Activated CD8-positive, alpha-beta memory T cell treated with anti-CD3 and anti-CD28 coated beads for 48 hours (primary cell): ENCODE results near the gene TMCC1.

ENCODE experiments used
- DNase-seq, 3 experiments: peaks; one replicate each; pipeline ENCODE4 v3.0.0-alpha.2; 2020; ENCODE audit warnings: low read depth in 2 of 3, low spot score in 2 of 3

Gene TMCC1

GRCh38 chr3:129626744-129627349, 266.7 kb downstream of the TMCC1 start:
- peak; percentile 49 to 66 (median 62) for DNase-seq

DNA sequence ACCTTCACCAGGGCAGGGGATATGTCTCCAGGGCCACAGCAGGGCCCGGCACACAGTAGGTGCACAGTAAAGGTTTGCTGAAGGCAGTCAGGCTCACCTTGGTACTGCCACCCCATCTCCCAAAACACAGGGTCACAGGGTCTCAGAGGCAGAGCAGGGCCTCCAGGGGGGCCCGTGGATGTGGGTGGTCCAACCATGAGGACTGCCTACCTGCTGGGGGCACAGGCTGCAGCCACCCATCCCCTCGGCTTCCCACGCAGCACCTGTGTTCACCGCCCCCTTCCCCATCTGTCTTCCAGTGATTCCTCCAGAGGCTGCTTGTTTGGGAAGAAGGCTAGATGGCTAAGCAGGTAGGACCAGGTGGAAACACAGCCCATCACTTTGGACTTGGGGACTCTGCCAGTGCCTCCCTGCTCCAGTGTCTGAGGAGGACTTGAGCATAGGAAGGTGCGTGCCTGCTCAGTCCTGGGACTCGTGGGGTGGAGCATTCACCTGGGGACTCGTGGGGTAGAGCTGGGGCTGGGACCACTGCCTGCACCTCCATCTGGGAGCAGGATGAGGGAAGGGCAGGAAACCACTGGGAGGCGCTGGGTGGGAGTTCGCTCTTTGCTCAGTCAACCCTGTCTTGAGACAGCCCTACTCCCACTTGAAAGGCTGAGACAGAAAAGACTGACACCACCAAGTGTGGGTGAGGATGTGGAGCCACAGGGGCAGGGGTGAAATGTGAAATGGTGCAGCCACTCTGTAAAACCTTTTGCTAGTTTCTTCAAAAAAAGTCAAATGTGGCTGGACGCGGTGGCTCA, 268.2 kb downstream of the TMCC1 start:
- no peak for DNase-seq

DNA sequence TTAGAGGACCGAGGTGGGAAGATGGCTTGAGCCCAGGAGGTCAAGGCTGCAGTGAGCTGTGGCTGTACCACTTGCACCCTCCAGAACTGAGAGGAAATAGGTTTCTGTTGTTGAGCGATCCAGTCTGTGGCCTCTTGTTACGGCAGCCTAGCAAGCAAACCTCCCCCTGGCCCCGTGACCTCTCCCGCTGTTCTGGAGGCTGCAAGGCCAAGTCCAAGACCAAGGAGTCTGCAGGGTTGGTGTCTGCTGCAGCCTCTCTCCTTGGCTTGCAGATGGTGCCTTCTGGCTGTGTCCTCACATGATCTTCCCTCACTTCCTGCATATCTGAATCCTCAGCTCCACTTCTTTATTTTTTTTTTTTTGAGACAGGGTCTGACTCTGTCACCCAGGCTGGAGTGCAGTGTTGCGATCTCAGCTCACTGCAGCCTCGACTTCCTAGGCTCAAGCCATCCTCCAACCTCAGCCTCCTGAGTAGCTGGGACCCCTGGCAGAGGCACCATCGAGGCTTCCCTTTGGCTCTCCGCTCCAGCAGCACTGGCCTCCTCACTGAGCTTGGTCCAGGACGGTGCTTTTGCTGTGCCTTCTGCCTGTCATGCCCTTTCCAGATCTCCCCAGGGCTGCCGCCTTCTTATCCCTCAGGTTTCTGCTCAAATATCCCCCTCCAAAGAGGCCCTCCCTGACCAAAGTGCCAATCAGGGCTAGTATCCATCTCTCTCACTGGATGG, 269.0 kb downstream of the TMCC1 start:
- no peak for DNase-seq

DNA sequence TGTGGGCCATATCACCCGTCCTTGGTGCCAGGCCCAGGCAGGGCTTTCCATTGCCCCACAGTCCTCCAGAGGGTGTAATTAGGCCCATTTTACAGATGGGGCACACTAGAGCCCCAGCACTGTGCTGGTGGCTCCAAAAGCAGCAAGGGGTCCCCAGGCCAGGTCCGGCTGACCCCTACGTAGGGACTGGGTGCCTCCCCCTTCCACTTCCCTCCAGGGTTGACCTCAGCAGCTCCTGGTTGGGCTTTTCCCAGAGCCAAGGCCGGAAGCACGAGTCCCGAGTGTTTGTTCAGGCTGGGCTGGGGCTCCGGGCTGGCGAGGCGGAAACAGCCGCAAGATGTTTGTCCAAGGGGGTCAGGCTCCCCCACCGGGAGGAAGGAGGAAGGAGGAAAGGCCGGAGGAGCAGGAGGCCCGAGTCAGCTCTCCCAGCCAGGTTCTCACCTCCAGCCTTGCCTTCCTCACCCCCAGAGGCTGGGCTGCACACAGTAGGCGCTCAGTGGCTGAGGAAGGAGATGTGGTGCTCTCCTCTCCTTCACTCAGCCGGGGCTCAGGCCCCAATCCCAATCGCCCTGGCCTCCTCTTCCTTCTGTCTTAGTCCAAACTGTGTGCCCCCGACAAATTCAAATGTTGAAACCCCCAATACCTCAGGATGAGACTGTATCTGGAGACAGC, 269.9 kb downstream of the TMCC1 start:
- DNase-seq = no peak

DNA sequence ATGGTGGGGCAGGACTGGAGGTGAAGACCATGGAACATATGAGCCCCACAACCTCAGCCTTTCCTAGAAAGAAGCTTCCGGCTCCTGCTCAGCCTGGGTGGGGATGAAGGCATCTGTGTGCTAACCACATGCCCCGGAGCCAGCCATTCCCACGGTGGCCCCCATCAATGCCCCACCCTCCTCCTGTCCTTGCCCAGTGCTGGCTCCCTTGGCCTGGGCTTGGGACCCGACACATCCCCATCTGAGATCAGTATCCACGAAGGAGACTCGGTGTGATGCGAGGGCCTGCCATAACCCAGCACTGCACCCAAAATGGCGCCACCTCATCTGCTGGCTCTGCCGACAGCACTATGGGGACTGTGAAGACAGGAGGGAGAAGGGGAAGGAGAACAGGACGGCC, 270.6 kb downstream of the TMCC1 start:
- no peak for DNase-seq

DNA sequence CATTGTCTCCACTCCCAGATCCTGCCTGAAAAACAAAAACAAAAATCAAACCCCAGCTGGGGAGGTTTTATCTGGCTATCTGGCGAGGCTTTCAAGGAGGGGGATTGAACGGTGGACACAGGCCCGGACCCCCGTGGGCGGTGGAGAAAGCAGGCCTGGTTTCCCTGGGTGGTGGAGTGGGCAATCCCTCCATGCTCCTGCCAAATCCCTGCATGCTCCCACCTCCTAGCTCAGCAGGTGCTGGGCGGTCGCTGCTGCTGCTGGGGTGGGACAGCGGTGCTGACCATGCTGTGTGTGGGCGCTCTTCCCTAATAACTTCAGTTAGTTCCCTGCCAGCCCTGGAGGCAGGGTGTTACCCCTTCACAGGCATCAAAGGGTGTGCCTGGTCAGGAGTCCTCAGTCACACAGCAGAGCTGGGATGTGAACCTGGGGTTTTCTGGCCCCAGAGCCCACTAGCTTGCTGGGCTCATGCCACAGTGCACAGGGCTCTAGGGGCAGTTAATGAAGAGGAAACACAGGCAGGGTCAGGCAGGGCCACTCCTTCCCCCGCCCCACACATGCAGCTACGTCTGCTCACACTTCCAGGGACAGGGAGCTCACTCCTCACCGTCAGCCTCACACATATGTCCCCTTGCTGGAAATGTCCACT, 271.2 kb downstream of the TMCC1 start:
- no peak for DNase-seq

- DNase-seq = no peak
These were observed 271.8 kb downstream of the TMCC1 start for GRCh38 chr3:129621626-129622225.

- no peak for DNase-seq
These were observed 272.5 kb downstream of the TMCC1 start for GRCh38 chr3:129620828-129621559.

GRCh38 chr3:129619726-129620162, 273.8 kb downstream of the TMCC1 start:
- no peak for DNase-seq

DNA sequence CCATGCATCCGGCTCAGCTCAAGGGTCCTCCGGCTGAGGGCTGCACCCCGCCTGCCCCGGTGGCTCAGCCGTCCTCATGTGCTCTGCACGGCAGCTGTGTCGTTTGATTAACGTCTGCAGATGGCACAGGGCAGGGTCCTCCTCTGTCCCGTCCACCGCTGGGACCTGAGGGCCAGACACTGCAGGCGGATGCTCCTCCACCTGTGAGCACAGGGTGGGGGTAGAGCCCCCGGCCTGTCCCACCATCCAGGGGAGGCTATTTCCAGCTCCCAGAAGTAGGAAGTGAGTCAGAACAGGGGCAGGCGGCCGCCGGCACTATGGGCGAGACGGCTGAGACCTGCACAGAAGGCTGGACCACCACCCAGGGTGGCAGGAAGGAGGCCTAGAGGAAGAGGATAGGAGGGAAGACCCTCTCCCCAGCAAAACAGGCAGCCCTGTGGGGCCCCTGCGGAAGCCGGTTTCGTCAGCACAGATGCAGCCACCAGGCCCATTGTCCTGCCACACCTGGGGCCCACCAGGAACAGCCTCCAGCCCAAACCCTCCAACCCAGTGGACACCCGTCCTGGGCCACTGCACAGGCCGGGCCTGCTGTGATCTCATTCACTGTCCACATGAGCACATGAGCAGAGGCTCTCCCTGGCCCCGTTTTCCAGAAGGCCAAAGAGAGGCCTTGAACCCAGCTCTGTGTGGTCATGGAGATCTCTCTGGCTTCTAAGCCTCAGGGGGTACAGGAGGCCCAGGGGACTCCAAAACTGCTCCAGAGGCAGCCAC, 274.4 kb downstream of the TMCC1 start:
- DNase-seq = no peak

- DNase-seq = no peak
These were observed 275.2 kb downstream of the TMCC1 start for GRCh38 chr3:129618186-129618820.

DNA sequence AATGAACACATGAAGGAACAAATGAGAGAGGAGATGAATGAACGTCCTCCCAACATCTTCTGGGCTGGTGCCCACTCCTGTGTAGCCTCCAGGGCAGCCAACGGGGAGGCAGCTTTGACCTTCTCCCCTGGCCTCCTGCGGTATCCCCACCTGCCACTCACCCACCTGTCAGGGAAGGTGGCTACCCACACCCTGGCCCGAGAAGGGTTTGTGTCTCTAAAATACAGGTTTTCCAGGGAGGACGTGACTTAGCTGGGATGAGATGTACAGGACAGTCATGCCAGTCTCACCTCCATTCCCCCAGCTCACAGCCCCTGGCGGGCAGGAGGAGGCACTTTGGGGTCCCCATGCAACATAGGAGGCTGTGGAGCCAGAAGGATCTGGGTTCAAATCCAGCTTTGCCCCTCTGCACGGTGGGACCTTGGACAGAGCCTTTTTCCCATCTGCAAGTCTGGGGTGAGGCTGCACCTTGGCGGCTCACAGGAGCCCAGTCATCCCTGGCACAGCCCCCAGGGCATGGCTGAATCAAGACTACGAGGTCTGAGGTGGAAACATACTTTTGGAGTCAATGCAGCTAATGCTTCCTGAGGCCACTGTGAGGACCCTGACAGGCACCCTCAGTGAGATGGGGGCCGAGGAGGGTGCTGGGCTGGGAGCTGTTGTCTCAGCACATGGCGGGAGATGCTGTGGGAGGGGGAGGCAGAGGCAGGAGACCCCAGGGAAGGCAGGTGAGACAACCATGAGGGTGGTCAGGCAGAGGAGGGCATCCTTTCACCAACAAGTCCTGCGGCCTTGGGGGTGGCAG, 275.9 kb downstream of the TMCC1 start:
- no peak for DNase-seq

- no peak for DNase-seq
These were observed 276.8 kb downstream of the TMCC1 start for GRCh38 chr3:129616713-129617112.

DNA sequence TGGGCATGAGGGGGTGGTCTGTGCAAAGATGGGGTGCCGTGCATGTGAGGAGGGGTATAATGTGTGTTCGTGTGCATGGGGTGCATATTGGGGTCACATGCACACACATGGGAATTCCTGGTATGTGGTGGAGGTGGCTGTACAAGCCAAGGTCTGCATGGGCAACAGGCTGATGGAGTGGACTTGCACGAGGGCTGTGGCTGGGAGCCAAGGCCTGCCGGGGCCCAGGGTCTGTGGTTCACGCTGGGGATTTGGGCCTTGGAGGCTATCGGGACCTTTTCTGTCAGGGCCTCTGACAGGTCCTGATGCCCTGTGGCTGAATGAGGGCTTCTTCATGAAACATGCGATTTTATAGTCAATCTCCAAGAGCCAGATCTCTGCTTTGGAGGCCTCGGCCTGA, 277.2 kb downstream of the TMCC1 start:
- DNase-seq = no peak

- DNase-seq = no peak
These were observed 277.7 kb downstream of the TMCC1 start for GRCh38 chr3:129615751-129616281.

GRCh38 chr3:129614927-129615363, 278.6 kb downstream of the TMCC1 start:
- no peak for DNase-seq

DNA sequence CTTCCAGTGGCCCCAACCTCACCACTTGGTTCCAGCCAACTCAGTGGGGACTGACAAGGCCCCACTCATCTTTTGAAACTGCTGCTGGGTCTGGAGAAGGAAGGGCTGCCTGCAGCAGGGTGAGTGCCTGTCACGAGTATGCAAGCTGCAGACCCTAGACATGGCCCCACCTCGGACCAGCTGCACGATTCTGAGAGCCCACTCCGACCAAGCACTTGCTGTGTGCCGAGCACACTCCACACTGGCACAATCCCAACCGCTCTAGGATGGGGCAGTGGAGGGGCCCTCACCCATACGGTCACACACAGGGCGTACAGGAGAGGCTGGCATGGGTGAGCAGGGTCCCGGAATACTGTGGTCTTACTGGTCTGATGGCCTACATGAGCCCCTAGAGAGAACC, 279.1 kb downstream of the TMCC1 start:
- DNase-seq = no peak

- DNase-seq = no peak
These were observed 280.2 kb downstream of the TMCC1 start for GRCh38 chr3:129613367-129613740.
